K562 (cell line): ENCODE measurements around the gene SPAG9. TPM values are rescaled to one million over a fixed set of nuclear protein-coding genes. Genes with fewer than 3 reads are reported as not detected.

Experiments used
- ATAC-seq: fragments of 200-7000 bp; cut with Tn5 transposase; 3 replicates; pipeline ENCODE4 v1.9.1; 2020; ENCODE audit warnings: moderate library complexity
- BruUV-seq: library from RNA; stranded (reverse); fragments of 400-500 nt; replicated peaks from 2 replicates; lab custom pipeline; 2021; lab: Mats Ljungman, UMichigan
- CTCF ChIA-PET: fragments of 300-600 bp; formaldehyde crosslinking; extraction: SDS; loops from one replicate; lab custom pipeline; 2021; ENCODE audit warnings: low intra/inter-chr PET ratio; lab: Yijun Ruan, JAX
- POLR2A ChIA-PET: fragments of 300-600, 350-650 bp; sonication (Branson Sonifier 250); formaldehyde crosslinking; extraction: SDS; loops from one replicate; lab custom pipeline; 2021; ENCODE audit warnings: antibody characterized with exemption, inconsistent platforms; lab: Yijun Ruan, JAX
- DNase-seq, 4 experiments: peaks; one replicate each; pipeline versions ENCODE4 v3.0.0 to v3.0.0-alpha.2; 2011 to 2018; ENCODE audit warnings: low spot score in 3 of 4, mixed read lengths in 3 of 4; ENCODE audit errors: extremely low read depth in 1 of 4
- FAIRE-seq: peaks from 2 replicates; lab custom pipeline; 2011; peaks lifted over from hg19 to GRCh38; lab: Jason Lieb, UNC
- H2AFZ ChIP-seq: 2 replicates; pipeline ENCODE4 v1.6.0; 2011; ENCODE audit warnings: low read depth, low read length, control low read depth, inconsistent platforms
- H3K27ac ChIP-seq: fragments of 200-600 bp; 3 replicates; pipeline ENCODE4 v1.8.0; 2011; ENCODE audit warnings: low read depth, mild to moderate bottlenecking, control low read depth, inconsistent platforms, low read length, moderate library complexity, mixed read lengths; ENCODE audit errors: extremely low read depth
- H3K27me3 ChIP-seq, 2 experiments: fragments of 300-600 bp in 1 of 2; 2 replicates in 1 of 2; 3 replicates in 1 of 2; pipeline versions ENCODE4 v1.6.0 to v1.8.0; 2011; ENCODE audit warnings: inconsistent platforms in 2 of 2, low read length in 2 of 2, mild to moderate bottlenecking in 1 of 2, mixed read lengths in 1 of 2, moderate library complexity in 1 of 2; ENCODE audit not compliant: control insufficient read depth in 2 of 2, insufficient read depth in 2 of 2
- H3K36me3 ChIP-seq: fragments of 300-600 bp; 3 replicates; pipeline ENCODE4 v1.8.0; 2011; ENCODE audit warnings: mild to moderate bottlenecking, low read length, inconsistent platforms; ENCODE audit not compliant: control insufficient read depth, insufficient read depth
- H3K4me1 ChIP-seq, 2 experiments: fragments of 200-600 bp in 1 of 2; replicated peaks in 1 of 2; 2 replicates in 1 of 2; 3 replicates in 1 of 2; pipeline versions ENCODE4 v1.5.1 to v1.8.0; 2011; ENCODE audit warnings: inconsistent platforms in 2 of 2, low read length in 2 of 2, mild to moderate bottlenecking in 1 of 2, mixed read lengths in 1 of 2, moderate library complexity in 1 of 2; ENCODE audit not compliant: control insufficient read depth in 2 of 2, insufficient read depth in 2 of 2
- H3K4me2 ChIP-seq: 2 replicates; pipeline ENCODE4 v1.6.1; 2011; ENCODE audit warnings: low read length, control low read depth, inconsistent platforms, mixed read lengths; ENCODE audit not compliant: insufficient read depth
- H3K4me3 ChIP-seq: fragments of 200-600 bp; sonication (generic), shearing (Covaris generic); 2 replicates; pipeline ENCODE4 v1.5.1; 2016; ENCODE audit warnings: control low read depth, inconsistent platforms
- H3K79me2 ChIP-seq: fragments of 200-600 bp; 3 replicates; pipeline ENCODE4 v1.8.0; 2011; ENCODE audit warnings: low read length, inconsistent platforms; ENCODE audit not compliant: control insufficient read depth, insufficient read depth
- H3K9ac ChIP-seq, 2 experiments: 2 replicates each; pipeline versions ENCODE4 v1.6.0 to v1.6.1; 2011; ENCODE audit warnings: low read depth in 2 of 2, low read length in 2 of 2, control low read depth in 1 of 2, inconsistent platforms in 1 of 2, mild to moderate bottlenecking in 1 of 2, mixed read lengths in 1 of 2; ENCODE audit not compliant: insufficient read depth in 1 of 2
- H3K9me1 ChIP-seq: one replicate; pipeline ENCODE4 v1.6.0; 2011; ENCODE audit warnings: inconsistent platforms, mild to moderate bottlenecking, low read length, moderate library complexity; ENCODE audit not compliant: control insufficient read depth, insufficient read depth
- H3K9me3 ChIP-seq: replicated peaks from 2 replicates; pipeline ENCODE4 v1.5.1; 2011; ENCODE audit warnings: low read depth, low read length, inconsistent platforms; ENCODE audit not compliant: control insufficient read depth, insufficient read depth
- H4K20me1 ChIP-seq: replicated peaks from 2 replicates; pipeline ENCODE4 v1.6.1; 2011; ENCODE audit warnings: low read length, inconsistent platforms, mixed read lengths; ENCODE audit not compliant: control insufficient read depth, insufficient read depth
- CBFA2T2 ChIP-seq: fragments of 450-650 bp; conservative IDR thresholded peaks from 2 replicates; pipeline ENCODE4 v1.6.1; 2017; ENCODE audit warnings: mild to moderate bottlenecking
- E2F3 ChIP-seq: fragments of 250-450 bp; sonication (Bioruptor Pico); IDR thresholded peaks from 2 replicates; pipeline ENCODE4 v1.4.0; 2020; ENCODE audit warnings: mild to moderate bottlenecking
- MCM5 ChIP-seq: fragments of 450-650 bp; IDR thresholded peaks from 2 replicates; pipeline ENCODE4 v1.6.1; 2016; ENCODE audit warnings: low read depth
- MYBL2 ChIP-seq, 2 experiments: fragments of 450-650 bp in 1 of 2; sonication (generic) in 1 of 2; formaldehyde crosslinking in 1 of 2; IDR thresholded peaks; 2 replicates each; pipeline versions ENCODE4 v1.6.1 to v1.8.1; 2017 to 2022; ENCODE audit warnings: borderline replicate concordance in 1 of 2, inconsistent platforms in 1 of 2, low read depth in 1 of 2, mild to moderate bottlenecking in 1 of 2, missing genetic modification reagents in 1 of 2, moderate library complexity in 1 of 2
- RFX1 ChIP-seq: fragments of 450-650 bp; IDR thresholded peaks from 2 replicates; pipeline ENCODE4 v1.6.1; 2016; ENCODE audit warnings: mild to moderate bottlenecking, moderate library complexity
- ZFPM2 ChIP-seq: fragments of 250-450 bp; sonication (Bioruptor Pico); IDR thresholded peaks from 2 replicates; pipeline ENCODE4 v1.5.1; 2022; ENCODE audit warnings: mild to moderate bottlenecking
- ZNF408 ChIP-seq: fragments of 250-450 bp; sonication (Bioruptor Pico); IDR thresholded peaks from 2 replicates; pipeline ENCODE4 v1.4.0; 2020; ENCODE audit warnings: low read depth, mild to moderate bottlenecking, moderate library complexity
- WGBS: fragments of 100-300 bp; shearing (Covaris generic); methylation state at CpG from one replicate; pipeline ENCODE4 v1.1.6; 2016; ENCODE audit warnings: low coverage, mixed read lengths; ENCODE audit not compliant: insufficient coverage; ENCODE audit errors: missing lambda C conversion rate; 5-methylcytosine and 5-hydroxymethylcytosine counted together
- in situ Hi-C: fragments of 300-500 bp; cut with MboI; formaldehyde crosslinking; loops from 4 replicates; pipeline ENCODE4 v1.15.0; 2018; ENCODE audit warnings: inconsistent platforms, mixed read lengths
- intact Hi-C: fragments of 100-400 bp; cut with micrococcal nuclease; formaldehyde crosslinking; loops from 2 replicates; pipeline ENCODE4 v1.14.2; 2022
- polyA plus RNA-seq, 8 experiments: library from polyadenylated mRNA; depleted of rRNA in 4 of 8; stranded (reverse) in 5 of 8; unstranded in 3 of 8; fragments of >200 nt; fragmentation: Nextera tagmentation in 2 of 8; fragmentation: Illumina TruSeq in 1 of 8; extraction: Ambion mirVana in 2 of 8; extraction: Trizol in 1 of 8; gene quantifications; 2 replicates each; pipeline versions ENCODE4 v1.2.1 to v1.2.3, GENCODE V29; 2011 to 2014; ENCODE audit warnings: inconsistent platforms in 1 of 8, missing spikeins in 1 of 8
- total RNA-seq, 7 experiments: library from RNA; depleted of rRNA in 6 of 7; stranded (reverse); fragments of >200 nt in 6 of 7; fragmentation: Illumina TruSeq in 2 of 7; extraction: Trizol in 2 of 7; gene quantifications; 2 replicates each; pipeline versions ENCODE4 v1.2.1 to v1.2.3, GENCODE V29; 2011 to 2021; ENCODE audit warnings: low replicate concordance in 1 of 7
- TF ChIP-seq, protein P1 (sequence below): sonication (generic); formaldehyde crosslinking; IDR thresholded peaks from 2 replicates; pipeline ENCODE4 v1.8.0; 2022; ENCODE audit warnings: mild to moderate bottlenecking, missing genetic modification reagents
- TF ChIP-seq, protein P2 (sequence below): fragments of 450-650 bp; IDR thresholded peaks from 2 replicates; pipeline ENCODE4 v1.6.1; 2016; ENCODE audit warnings: low read depth

The SPAG9 gene
- total and polyA plus RNA-seq, 9 of the 15 experiments (the other 6 are each of a cell fraction or from before 2014, with no cell fraction given), result 12.2 to 99.2 (median 58.2) TPM

DNA sequence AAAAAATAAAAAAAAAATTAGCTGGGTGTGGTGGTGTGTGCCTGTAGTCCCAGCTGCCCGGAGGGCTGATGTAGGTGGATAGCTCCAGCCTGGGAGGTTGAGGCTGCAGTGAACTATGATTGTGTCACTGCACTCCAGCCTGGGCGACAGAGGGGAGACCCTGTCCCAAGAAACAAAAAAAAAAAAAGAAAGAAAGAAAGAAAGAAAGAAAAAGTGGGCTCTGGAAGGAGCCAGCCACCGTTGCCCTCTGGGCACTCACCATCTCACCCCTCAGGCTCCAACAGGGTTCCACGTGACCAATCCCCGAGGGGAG, 167.2 kb downstream of the SPAG9 start:
- H2AFZ ChIP-seq, result no peak overlapping the region
- no peak for DNase-seq
- no peak overlapping the region for H3K27ac ChIP-seq
- H3K9me1 ChIP-seq, result no peaks in the 10 kb centered on the region
- intact Hi-C loops, result no loop called here
- no peak overlapping the region for H3K9ac ChIP-seq
- H3K27me3 ChIP-seq, result no peaks in the 10 kb centered on the region
- WGBS, result 17% methylated on average over 4 of the region's 5 CpGs
- no peak overlapping the region for H3K4me2 ChIP-seq
- H4K20me1 ChIP-seq, result no peaks in the 10 kb centered on the region
- H3K79me2 ChIP-seq, result no peaks in the 10 kb centered on the region
- no TSS peak for BruUV-seq
- ATAC-seq, result no peak
- ChIA-PET POLR2A (interaction anchor here (0.9 to 13.9 kb wide), 3 partner anchors 9 to 375 kb away, joined by 3 to 207 read pairs (median 6); partner anchors contain the start of gene TOB1), CTCF (interaction anchor here (0.5 kb wide), 1 partner anchor 401 kb away, joined by 3 read pairs; no protein-coding TSS in a partner anchor)
- FAIRE-seq, result no peak
- H3K4me1 ChIP-seq, result peaks cover 24 to 44% of the 10 kb centered on the region in 2 experiments
- H3K4me3 ChIP-seq, result no peak overlapping the region
- H3K36me3 ChIP-seq, result no peaks in the 10 kb centered on the region
- in situ Hi-C loops, result loop anchor here (5.0 to 10.0 kb wide), 2 partner anchors 91 to 409 kb away; partner anchors contain the start of gene SPATA20
- H3K9me3 ChIP-seq, result no peaks in the 10 kb centered on the region
- no peak for TF ChIP-seq ZNF408 (CRISPR knock-in tag)
- no peak for TF ChIP-seq RFX1
- TF ChIP-seq, protein P1, sequence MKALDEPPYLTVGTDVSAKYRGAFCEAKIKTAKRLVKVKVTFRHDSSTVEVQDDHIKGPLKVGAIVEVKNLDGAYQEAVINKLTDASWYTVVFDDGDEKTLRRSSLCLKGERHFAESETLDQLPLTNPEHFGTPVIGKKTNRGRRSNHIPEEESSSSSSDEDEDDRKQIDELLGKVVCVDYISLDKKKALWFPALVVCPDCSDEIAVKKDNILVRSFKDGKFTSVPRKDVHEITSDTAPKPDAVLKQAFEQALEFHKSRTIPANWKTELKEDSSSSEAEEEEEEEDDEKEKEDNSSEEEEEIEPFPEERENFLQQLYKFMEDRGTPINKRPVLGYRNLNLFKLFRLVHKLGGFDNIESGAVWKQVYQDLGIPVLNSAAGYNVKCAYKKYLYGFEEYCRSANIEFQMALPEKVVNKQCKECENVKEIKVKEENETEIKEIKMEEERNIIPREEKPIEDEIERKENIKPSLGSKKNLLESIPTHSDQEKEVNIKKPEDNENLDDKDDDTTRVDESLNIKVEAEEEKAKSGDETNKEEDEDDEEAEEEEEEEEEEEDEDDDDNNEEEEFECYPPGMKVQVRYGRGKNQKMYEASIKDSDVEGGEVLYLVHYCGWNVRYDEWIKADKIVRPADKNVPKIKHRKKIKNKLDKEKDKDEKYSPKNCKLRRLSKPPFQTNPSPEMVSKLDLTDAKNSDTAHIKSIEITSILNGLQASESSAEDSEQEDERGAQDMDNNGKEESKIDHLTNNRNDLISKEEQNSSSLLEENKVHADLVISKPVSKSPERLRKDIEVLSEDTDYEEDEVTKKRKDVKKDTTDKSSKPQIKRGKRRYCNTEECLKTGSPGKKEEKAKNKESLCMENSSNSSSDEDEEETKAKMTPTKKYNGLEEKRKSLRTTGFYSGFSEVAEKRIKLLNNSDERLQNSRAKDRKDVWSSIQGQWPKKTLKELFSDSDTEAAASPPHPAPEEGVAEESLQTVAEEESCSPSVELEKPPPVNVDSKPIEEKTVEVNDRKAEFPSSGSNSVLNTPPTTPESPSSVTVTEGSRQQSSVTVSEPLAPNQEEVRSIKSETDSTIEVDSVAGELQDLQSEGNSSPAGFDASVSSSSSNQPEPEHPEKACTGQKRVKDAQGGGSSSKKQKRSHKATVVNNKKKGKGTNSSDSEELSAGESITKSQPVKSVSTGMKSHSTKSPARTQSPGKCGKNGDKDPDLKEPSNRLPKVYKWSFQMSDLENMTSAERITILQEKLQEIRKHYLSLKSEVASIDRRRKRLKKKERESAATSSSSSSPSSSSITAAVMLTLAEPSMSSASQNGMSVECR, result no peak
- no peak for TF ChIP-seq MYBL2 (IDR thresholded peaks at IDR 0.05; ENCODE audit: low read depth)
- no peak for TF ChIP-seq MYBL2 (CRISPR knock-in tag; IDR thresholded peaks at IDR 0.05; ENCODE audit: borderline replicate concordance)
- no peak for TF ChIP-seq ZFPM2
- no peak for TF ChIP-seq MCM5
- TF ChIP-seq, protein P2, sequence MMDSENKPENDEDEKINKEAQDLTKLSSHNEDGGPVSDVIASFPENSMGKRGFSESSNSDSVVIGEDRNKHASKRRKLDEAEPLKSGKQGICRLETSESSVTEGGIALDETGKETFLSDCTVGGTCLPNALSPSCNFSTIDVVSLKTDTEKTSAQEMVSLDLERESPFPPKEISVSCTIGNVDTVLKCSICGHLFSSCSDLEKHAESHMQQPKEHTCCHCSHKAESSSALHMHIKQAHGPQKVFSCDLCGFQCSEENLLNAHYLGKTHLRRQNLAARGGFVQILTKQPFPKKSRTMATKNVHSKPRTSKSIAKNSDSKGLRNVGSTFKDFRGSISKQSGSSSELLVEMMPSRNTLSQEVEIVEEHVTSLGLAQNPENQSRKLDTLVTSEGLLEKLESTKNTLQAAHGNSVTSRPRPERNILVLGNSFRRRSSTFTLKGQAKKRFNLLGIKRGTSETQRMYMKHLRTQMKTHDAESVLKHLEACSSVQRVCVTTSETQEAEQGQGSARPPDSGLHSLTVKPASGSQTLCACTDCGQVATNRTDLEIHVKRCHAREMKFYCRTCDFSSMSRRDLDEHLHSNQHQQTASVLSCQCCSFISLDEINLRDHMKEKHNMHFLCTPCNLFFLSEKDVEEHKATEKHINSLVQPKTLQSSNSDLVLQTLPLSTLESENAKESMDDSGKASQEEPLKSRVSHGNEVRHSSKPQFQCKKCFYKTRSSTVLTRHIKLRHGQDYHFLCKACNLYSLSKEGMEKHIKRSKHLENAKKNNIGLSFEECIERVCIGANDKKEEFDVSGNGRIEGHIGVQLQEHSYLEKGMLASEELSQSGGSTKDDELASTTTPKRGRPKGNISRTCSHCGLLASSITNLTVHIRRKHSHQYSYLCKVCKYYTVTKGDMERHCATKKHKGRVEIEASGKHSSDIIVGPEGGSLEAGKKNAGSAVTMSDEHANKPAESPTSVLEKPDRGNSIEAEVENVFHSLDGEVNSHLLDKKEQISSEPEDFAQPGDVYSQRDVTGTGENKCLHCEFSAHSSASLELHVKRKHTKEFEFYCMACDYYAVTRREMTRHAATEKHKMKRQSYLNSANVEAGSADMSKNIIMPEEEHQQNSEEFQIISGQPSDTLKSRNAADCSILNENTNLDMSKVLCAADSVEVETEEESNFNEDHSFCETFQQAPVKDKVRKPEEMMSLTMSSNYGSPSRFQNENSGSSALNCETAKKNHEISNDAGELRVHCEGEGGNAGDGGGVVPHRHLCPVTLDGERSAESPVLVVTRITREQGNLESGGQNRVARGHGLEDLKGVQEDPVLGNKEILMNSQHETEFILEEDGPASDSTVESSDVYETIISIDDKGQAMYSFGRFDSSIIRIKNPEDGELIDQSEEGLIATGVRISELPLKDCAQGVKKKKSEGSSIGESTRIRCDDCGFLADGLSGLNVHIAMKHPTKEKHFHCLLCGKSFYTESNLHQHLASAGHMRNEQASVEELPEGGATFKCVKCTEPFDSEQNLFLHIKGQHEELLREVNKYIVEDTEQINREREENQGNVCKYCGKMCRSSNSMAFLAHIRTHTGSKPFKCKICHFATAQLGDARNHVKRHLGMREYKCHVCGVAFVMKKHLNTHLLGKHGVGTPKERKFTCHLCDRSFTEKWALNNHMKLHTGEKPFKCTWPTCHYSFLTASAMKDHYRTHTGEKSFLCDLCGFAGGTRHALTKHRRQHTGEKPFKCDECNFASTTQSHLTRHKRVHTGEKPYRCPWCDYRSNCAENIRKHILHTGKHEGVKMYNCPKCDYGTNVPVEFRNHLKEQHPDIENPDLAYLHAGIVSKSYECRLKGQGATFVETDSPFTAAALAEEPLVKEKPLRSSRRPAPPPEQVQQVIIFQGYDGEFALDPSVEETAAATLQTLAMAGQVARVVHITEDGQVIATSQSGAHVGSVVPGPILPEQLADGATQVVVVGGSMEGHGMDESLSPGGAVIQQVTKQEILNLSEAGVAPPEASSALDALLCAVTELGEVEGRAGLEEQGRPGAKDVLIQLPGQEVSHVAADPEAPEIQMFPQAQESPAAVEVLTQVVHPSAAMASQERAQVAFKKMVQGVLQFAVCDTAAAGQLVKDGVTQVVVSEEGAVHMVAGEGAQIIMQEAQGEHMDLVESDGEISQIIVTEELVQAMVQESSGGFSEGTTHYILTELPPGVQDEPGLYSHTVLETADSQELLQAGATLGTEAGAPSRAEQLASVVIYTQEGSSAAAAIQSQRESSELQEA, result no peak
- TF ChIP-seq E2F3 (CRISPR knock-in tag), result no peak
- TF ChIP-seq CBFA2T2, result no peak
